Measurements from ENCODE around the gene EFEMP2.

DNA sequence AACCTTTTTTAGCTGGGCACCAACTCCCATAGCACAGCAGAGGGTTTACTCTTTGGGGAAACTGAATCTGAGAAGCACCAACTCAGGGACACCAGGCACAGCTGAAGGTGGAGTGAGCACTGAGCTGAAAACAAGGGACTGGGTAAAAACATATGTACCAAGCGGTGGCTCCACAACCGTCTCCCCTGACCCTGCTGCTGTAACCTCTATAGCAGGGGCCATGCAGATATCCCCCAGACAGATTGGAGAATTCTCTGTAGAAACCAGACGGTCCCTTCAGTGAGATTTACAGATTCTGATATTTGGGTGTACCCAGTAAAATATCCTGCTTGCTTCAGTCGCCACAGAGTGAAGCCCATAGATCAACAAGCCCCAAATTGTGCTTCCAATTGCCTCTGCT lies 43.1 kb downstream of the EFEMP2 start:
- TF ChIP-seq POLR2A (IDR thresholded peaks at IDR 0.05; ENCODE audit: extremely low read depth, insufficient read length) (no peak), CTCF (IDR thresholded peaks at IDR 0.05; ENCODE audit: low read depth, low read length) (no peak)
- TF ChIP-seq, protein P1, sequence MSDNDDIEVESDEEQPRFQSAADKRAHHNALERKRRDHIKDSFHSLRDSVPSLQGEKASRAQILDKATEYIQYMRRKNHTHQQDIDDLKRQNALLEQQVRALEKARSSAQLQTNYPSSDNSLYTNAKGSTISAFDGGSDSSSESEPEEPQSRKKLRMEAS (IDR thresholded peaks at IDR 0.05; ENCODE audit: low read depth, low read length) = no peak

Measured in NB4 (cell line).